A673 (cell line): ENCODE measurements around the gene CLEC3B.

Experiments used
- CTCF ChIP-seq: fragments of 300-800, 200-600 bp; sonication (generic); conservative IDR thresholded peaks from 2 replicates; pipeline ENCODE4 v1.5.1; 2017; ENCODE audit warnings: low read depth, mild to moderate bottlenecking, antibody characterized with exemption, low read length, moderate library complexity, mixed read lengths
- EZH2 ChIP-seq: fragments of 200-600 bp; sonication (generic); IDR thresholded peaks from 2 replicates; pipeline ENCODE4 v1.6.1; 2017; ENCODE audit warnings: borderline replicate concordance, low read depth, mild to moderate bottlenecking, mixed read lengths, antibody characterized with exemption, low read length; ENCODE audit not compliant: poor library complexity, severe bottlenecking

- TF ChIP-seq CTCF = no peak
- TF ChIP-seq EZH2 = no peak
Observed at GRCh38 chr3:45056608-45057301, 30.7 kb downstream of the CLEC3B start.
